H1 (cell line): ENCODE data around the gene RBM18. TPM values are rescaled to one million over a fixed set of nuclear protein-coding genes. Genes with fewer than 3 reads are reported as not detected.

ENCODE experiments used
- CREB1 ChIP-seq: IDR thresholded peaks from 2 replicates; pipeline ENCODE4 v1.6.1; 2012; ENCODE audit warnings: inconsistent platforms
- GABPA ChIP-seq: IDR thresholded peaks from 2 replicates; pipeline ENCODE4 v1.6.1; 2011; ENCODE audit warnings: mild to moderate bottlenecking, low read length, moderate library complexity, borderline replicate concordance; ENCODE audit not compliant: insufficient read depth
- TAF1 ChIP-seq: IDR thresholded peaks from 2 replicates; pipeline ENCODE4 v1.6.1; 2011; ENCODE audit warnings: mild to moderate bottlenecking, low read depth, low read length
- polyA plus RNA-seq, 7 experiments: library from polyadenylated mRNA; depleted of rRNA in 3 of 7; stranded (reverse) in 5 of 7; unstranded in 2 of 7; fragments of >200 nt in 5 of 7; fragments of 200-250 nt in 2 of 7; gene quantifications; 1 replicate in 5 of 7; 2 replicates in 1 of 7; 4 replicates in 1 of 7; pipeline versions ENCODE4 v1.2.1 to v1.2.3, GENCODE V29; 2011 to 2013; ENCODE audit warnings: missing spikeins in 2 of 7, mixed read lengths in 2 of 7
- total RNA-seq: library from RNA; stranded (reverse); fragmentation: NEBNext Ultra II Directional; extraction: Animal tissue kit (Norgen Biotek cat#: 25700); gene quantifications from 2 replicates; pipeline ENCODE4 v1.2.1, GENCODE V29; 2021

RBM18 gene
- total and polyA plus RNA-seq, 2 of the 8 experiments (the other 6 are each of a cell fraction or from before 2014, with no cell fraction given), result 5.9 to 14.3 TPM

GRCh38 chr9:122229485-122229837 lies 35.2 kb downstream of the RBM18 start (continued):
- TF ChIP-seq GABPA, result no peak
- TF ChIP-seq TAF1, result no peak
- no peak for TF ChIP-seq CREB1
